K562 (cell line): ENCODE results near the gene TGFBR3L.

ENCODE experiments used
- ATF7 ChIP-seq: fragments of 450-650 bp; IDR thresholded peaks from 2 replicates; pipeline ENCODE4 v1.7.1; 2014; ENCODE audit warnings: mild to moderate bottlenecking, moderate library complexity
- CEBPB ChIP-seq: fragments of 450-650 bp; IDR thresholded peaks from 2 replicates; pipeline ENCODE4 v1.6.1; 2016; ENCODE audit warnings: missing genetic modification characterization, missing compliant biosample characterization
- POLR2A ChIP-seq: fragments of 450-650 bp; conservative IDR thresholded peaks from 2 replicates; pipeline ENCODE4 v1.6.1; 2016
- YY1 ChIP-seq, 3 experiments: IDR thresholded peaks; 2 replicates each; pipeline ENCODE4 v1.6.1; 2011; ENCODE audit warnings: low read length in 2 of 3, mild to moderate bottlenecking in 2 of 3, moderate library complexity in 2 of 3, borderline replicate concordance in 1 of 3, control low read depth in 1 of 3, low read depth in 1 of 3; ENCODE audit not compliant: insufficient read depth in 3 of 3, insufficient replicate concordance in 2 of 3, control insufficient read depth in 1 of 3, insufficient read length in 1 of 3; ENCODE audit errors: extremely low read depth in 1 of 3
- TF ChIP-seq, protein P1 (sequence below), 3 experiments: IDR thresholded peaks in 2 of 3; conservative IDR thresholded peaks in 1 of 3; 2 replicates each; pipeline ENCODE4 v1.5.1; 2011 to 2012; ENCODE audit warnings: low read length in 3 of 3, mild to moderate bottlenecking in 3 of 3, control low read depth in 2 of 3, improper control_type of control experiment in 1 of 3, inconsistent platforms in 1 of 3, low read depth in 1 of 3, mixed read lengths in 1 of 3, moderate library complexity in 1 of 3; ENCODE audit not compliant: insufficient read depth in 2 of 3

DNA sequence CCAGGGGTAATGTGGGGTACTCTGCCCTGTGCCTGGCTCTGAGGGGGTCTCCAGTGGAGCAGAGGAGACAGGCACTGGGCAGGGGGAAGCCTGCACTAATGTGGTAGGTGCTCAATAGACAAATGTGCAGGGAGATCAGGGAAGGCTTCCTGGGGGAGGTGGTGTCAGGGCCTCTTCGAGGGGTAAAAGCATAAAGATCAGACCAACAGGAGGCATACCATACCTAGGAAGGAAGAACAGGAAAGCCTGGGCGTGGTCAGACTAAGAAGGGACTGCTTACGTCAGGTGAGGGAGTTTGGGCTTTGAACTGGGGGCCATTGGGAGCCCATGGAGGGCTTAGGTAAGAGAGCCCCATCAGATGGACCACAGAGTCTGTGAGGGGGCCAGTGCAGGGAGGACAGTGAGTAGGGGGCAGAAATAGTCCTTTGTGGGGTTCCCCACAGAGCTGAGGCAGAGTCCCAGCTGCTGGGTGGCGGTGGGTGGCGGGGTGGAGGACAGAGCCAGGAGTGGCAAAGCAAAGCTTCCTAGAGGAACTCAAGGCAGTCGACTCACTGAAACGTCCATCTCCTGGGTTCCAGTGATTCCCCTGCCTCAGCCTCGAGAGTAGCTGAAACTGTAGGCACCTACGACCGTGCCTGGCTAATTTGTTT lies 49.2 kb upstream of the TGFBR3L start:
- no peak for TF ChIP-seq POLR2A
- TF ChIP-seq CEBPB (tag), result no peak
- TF ChIP-seq YY1 (IDR thresholded peaks at IDR 0.05; ENCODE audit: borderline replicate concordance in 1 of 3, control insufficient read depth in 1 of 3, extremely low read depth in 1 of 3, insufficient read depth in 3 of 3, insufficient read length in 1 of 3, insufficient replicate concordance in 2 of 3, low read depth in 1 of 3, low read length in 2 of 3), result no peak
- 0 out of 2 replicates have a peak, but pooled peaks have one; percentile 13 for TF ChIP-seq ATF7
- TF ChIP-seq, protein P1, sequence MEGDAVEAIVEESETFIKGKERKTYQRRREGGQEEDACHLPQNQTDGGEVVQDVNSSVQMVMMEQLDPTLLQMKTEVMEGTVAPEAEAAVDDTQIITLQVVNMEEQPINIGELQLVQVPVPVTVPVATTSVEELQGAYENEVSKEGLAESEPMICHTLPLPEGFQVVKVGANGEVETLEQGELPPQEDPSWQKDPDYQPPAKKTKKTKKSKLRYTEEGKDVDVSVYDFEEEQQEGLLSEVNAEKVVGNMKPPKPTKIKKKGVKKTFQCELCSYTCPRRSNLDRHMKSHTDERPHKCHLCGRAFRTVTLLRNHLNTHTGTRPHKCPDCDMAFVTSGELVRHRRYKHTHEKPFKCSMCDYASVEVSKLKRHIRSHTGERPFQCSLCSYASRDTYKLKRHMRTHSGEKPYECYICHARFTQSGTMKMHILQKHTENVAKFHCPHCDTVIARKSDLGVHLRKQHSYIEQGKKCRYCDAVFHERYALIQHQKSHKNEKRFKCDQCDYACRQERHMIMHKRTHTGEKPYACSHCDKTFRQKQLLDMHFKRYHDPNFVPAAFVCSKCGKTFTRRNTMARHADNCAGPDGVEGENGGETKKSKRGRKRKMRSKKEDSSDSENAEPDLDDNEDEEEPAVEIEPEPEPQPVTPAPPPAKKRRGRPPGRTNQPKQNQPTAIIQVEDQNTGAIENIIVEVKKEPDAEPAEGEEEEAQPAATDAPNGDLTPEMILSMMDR (IDR thresholded peaks at IDR 0.05 in 2 of 3, conservative IDR thresholded peaks at IDR 0.05 in 1 of 3; ENCODE audit: insufficient read depth in 2 of 3, low read depth in 1 of 3, low read length in 3 of 3), result peak in 1 of 3 experiments; percentile 19; a peak in 1 of 6 replicates
